ENCODE measurements around the gene CHRNA9.

- TF ChIP-seq, protein P1, sequence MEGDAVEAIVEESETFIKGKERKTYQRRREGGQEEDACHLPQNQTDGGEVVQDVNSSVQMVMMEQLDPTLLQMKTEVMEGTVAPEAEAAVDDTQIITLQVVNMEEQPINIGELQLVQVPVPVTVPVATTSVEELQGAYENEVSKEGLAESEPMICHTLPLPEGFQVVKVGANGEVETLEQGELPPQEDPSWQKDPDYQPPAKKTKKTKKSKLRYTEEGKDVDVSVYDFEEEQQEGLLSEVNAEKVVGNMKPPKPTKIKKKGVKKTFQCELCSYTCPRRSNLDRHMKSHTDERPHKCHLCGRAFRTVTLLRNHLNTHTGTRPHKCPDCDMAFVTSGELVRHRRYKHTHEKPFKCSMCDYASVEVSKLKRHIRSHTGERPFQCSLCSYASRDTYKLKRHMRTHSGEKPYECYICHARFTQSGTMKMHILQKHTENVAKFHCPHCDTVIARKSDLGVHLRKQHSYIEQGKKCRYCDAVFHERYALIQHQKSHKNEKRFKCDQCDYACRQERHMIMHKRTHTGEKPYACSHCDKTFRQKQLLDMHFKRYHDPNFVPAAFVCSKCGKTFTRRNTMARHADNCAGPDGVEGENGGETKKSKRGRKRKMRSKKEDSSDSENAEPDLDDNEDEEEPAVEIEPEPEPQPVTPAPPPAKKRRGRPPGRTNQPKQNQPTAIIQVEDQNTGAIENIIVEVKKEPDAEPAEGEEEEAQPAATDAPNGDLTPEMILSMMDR (IDR thresholded peaks at IDR 0.05): no peak
- no peak for TF ChIP-seq POLR2A (IDR thresholded peaks at IDR 0.05)
These were observed 5.3 kb upstream of the CHRNA9 start for GRCh38 chr4:40329805-40330204.

Measured in right lobe of liver (tissue), 4 donors.